HepG2 (cell line): ENCODE measurements around the gene CDA. TPM values are rescaled to one million over a fixed set of nuclear protein-coding genes. Genes with fewer than 3 reads are reported as not detected.

ENCODE experiments used
- ATAC-seq: fragments of 200-7000 bp; cut with Tn5 transposase; 3 replicates; pipeline ENCODE4 v1.9.1; 2020; ENCODE audit warnings: mild to moderate bottlenecking, moderate library complexity
- BruUV-seq: library from RNA; stranded (reverse); fragments of 400-500 nt; replicated peaks from 2 replicates; lab custom pipeline; 2021; lab: Mats Ljungman, UMichigan
- CTCF ChIA-PET: fragments of 300-600 bp; formaldehyde crosslinking; extraction: SDS; loops from one replicate; lab custom pipeline; 2021; ENCODE audit warnings: low total read pairs, inconsistent platforms, low intra/inter-chr PET ratio; lab: Yijun Ruan, JAX
- POLR2A ChIA-PET: fragments of 350-600 bp; sonication (Branson Sonifier 250); formaldehyde crosslinking; loops from one replicate; lab custom pipeline; 2020; ENCODE audit warnings: antibody characterized with exemption, inconsistent platforms; lab: Yijun Ruan, JAX
- DNase-seq: peaks from one replicate; pipeline ENCODE4 v3.0.0-alpha.2; 2015; ENCODE audit warnings: low spot score
- FAIRE-seq: peaks from 3 replicates; lab custom pipeline; 2011; peaks lifted over from hg19 to GRCh38; lab: Jason Lieb, UNC
- H2AFZ ChIP-seq: one replicate; pipeline ENCODE4 v1.6.1; 2011; ENCODE audit warnings: low read length, inconsistent platforms
- H3K27ac ChIP-seq: fragments of 300-600 bp; 3 replicates; pipeline ENCODE4 v1.8.0; 2011; ENCODE audit warnings: mixed run types, mild to moderate bottlenecking, mixed read lengths, low read length, inconsistent platforms; ENCODE audit not compliant: insufficient read depth; ENCODE audit errors: extremely low read length
- H3K27me3 ChIP-seq, 2 experiments: fragments of 200-600 bp in 1 of 2; 2 replicates in 1 of 2; 3 replicates in 1 of 2; pipeline versions ENCODE4 v1.6.0 to v1.8.0; 2011; ENCODE audit warnings: low read length in 2 of 2, mild to moderate bottlenecking in 2 of 2, moderate library complexity in 2 of 2, inconsistent platforms in 1 of 2; ENCODE audit not compliant: insufficient read depth in 2 of 2, control insufficient read depth in 1 of 2
- H3K36me3 ChIP-seq, 2 experiments: fragments of 200-600 bp in 1 of 2; replicated peaks in 1 of 2; 2 replicates in 1 of 2; 3 replicates in 1 of 2; pipeline versions ENCODE4 v1.5.1 to v1.8.0; 2011; ENCODE audit warnings: low read length in 2 of 2, inconsistent platforms in 1 of 2; ENCODE audit not compliant: insufficient read depth in 2 of 2, control insufficient read depth in 1 of 2
- H3K4me1 ChIP-seq: 2 replicates; pipeline ENCODE4 v1.5.1; 2012; ENCODE audit warnings: low read length, inconsistent platforms; ENCODE audit not compliant: insufficient read depth
- H3K4me2 ChIP-seq: 2 replicates; pipeline ENCODE4 v1.6.0; 2011; ENCODE audit warnings: low read depth, low read length, inconsistent platforms
- H3K4me3 ChIP-seq, 3 experiments: fragments of 200-600 bp in 1 of 3; sonication (generic), shearing (Covaris generic) in 1 of 3; replicated peaks in 1 of 3; 2 replicates each; pipeline ENCODE4 v1.5.1; 2011 to 2016; ENCODE audit warnings: low read length in 3 of 3, inconsistent platforms in 2 of 3, low read depth in 2 of 3, mild to moderate bottlenecking in 2 of 3, control low read depth in 1 of 3, mixed read lengths in 1 of 3; ENCODE audit not compliant: insufficient read depth in 1 of 3
- H3K79me2 ChIP-seq: one replicate; pipeline ENCODE4 v1.6.1; 2011; ENCODE audit warnings: low read length, inconsistent platforms; ENCODE audit not compliant: insufficient read depth
- H3K9ac ChIP-seq: 2 replicates; pipeline ENCODE4 v1.6.0; 2011; ENCODE audit warnings: mild to moderate bottlenecking, low read depth, low read length, inconsistent platforms; ENCODE audit not compliant: insufficient read depth
- H3K9me3 ChIP-seq: 2 replicates; pipeline ENCODE4 v1.5.1; 2012; ENCODE audit warnings: mild to moderate bottlenecking, low read length
- H4K20me1 ChIP-seq: 2 replicates; pipeline ENCODE4 v1.6.0; 2011; ENCODE audit warnings: inconsistent platforms, mild to moderate bottlenecking, low read length, moderate library complexity; ENCODE audit not compliant: insufficient read depth
- BRD4 ChIP-seq: sonication (generic); formaldehyde crosslinking; IDR thresholded peaks from 2 replicates; pipeline ENCODE4 v1.4.0; 2020; ENCODE audit warnings: missing genetic modification reagents
- HOXA5 ChIP-seq: sonication (generic); formaldehyde crosslinking; IDR thresholded peaks from 2 replicates; pipeline ENCODE4 v1.4.0; 2020; ENCODE audit warnings: missing genetic modification reagents
- JARID2 ChIP-seq: sonication (generic); formaldehyde crosslinking; IDR thresholded peaks from 2 replicates; pipeline ENCODE4 v1.8.1; 2023; ENCODE audit warnings: missing genetic modification reagents, inconsistent platforms; ENCODE audit not compliant: insufficient replicate concordance
- KLF6 ChIP-seq: IDR thresholded peaks from 2 replicates; pipeline ENCODE4 v1.8.0; 2016; ENCODE audit warnings: missing biosample characterization, missing genetic modification reagents
- KMT2A ChIP-seq: sonication (generic); formaldehyde crosslinking; IDR thresholded peaks from 2 replicates; pipeline ENCODE4 v1.4.0; 2020; ENCODE audit warnings: missing genetic modification reagents
- NBN ChIP-seq: fragments of 450-650 bp; conservative IDR thresholded peaks from 2 replicates; pipeline ENCODE4 v1.6.1; 2017
- NCOR1 ChIP-seq: fragments of 200-600 bp; sonication (generic); IDR thresholded peaks from 2 replicates; pipeline ENCODE4 v1.7.0; 2017; ENCODE audit warnings: antibody characterized with exemption, low read length, borderline replicate concordance
- NR3C1 ChIP-seq: sonication (generic); formaldehyde crosslinking; IDR thresholded peaks from 2 replicates; pipeline ENCODE4 v1.4.0; 2020; ENCODE audit warnings: missing genetic modification reagents
- PHF5A ChIP-seq: IDR thresholded peaks from one replicate; pipeline ENCODE4 v1.6.1; 2018; ENCODE audit warnings: low read depth, missing genetic modification reagents; ENCODE audit not compliant: unreplicated experiment
- POLR2AphosphoS2 ChIP-seq: IDR thresholded peaks from 2 replicates; pipeline ENCODE4 v1.6.1; 2011; ENCODE audit warnings: low read depth, low read length, improper control_type of control experiment
- SIX4 ChIP-seq: sonication (generic); formaldehyde crosslinking; IDR thresholded peaks from 2 replicates; pipeline ENCODE4 v1.4.0; 2020; ENCODE audit warnings: missing genetic modification reagents
- SRY ChIP-seq: sonication (generic); formaldehyde crosslinking; IDR thresholded peaks from 2 replicates; pipeline ENCODE4 v1.8.0; 2022; ENCODE audit warnings: mild to moderate bottlenecking, missing genetic modification reagents
- STAG1 ChIP-seq: sonication (generic); formaldehyde crosslinking; IDR thresholded peaks from 2 replicates; pipeline ENCODE4 v1.4.0; 2020; ENCODE audit warnings: missing genetic modification reagents
- XRCC5 ChIP-seq: fragments of 200-400 bp; formaldehyde crosslinking; optimal IDR thresholded peaks from 2 replicates; pipeline ENCODE3; 2017; ENCODE audit warnings: mild to moderate bottlenecking, low read length
- ZMYM2 ChIP-seq: sonication (generic); formaldehyde crosslinking; IDR thresholded peaks from 2 replicates; pipeline ENCODE4 v1.8.0; 2022; ENCODE audit warnings: mild to moderate bottlenecking, missing genetic modification reagents
- ZNF143 ChIP-seq: sonication (generic); formaldehyde crosslinking; IDR thresholded peaks from 2 replicates; pipeline ENCODE4 v1.4.0; 2020; ENCODE audit warnings: missing genetic modification reagents
- ZNF180 ChIP-seq: sonication (generic); formaldehyde crosslinking; IDR thresholded peaks from 2 replicates; pipeline ENCODE4 v1.4.0; 2020; ENCODE audit warnings: low read depth, missing genetic modification reagents, borderline replicate concordance
- ZNF264 ChIP-seq: sonication (generic); formaldehyde crosslinking; IDR thresholded peaks from 2 replicates; pipeline ENCODE4 v1.4.0; 2020; ENCODE audit warnings: missing genetic modification reagents
- ZNF549 ChIP-seq: sonication (generic); formaldehyde crosslinking; IDR thresholded peaks from 2 replicates; pipeline ENCODE4 v1.5.0; 2020; ENCODE audit warnings: missing genetic modification reagents
- ZNF605 ChIP-seq: sonication (generic); formaldehyde crosslinking; IDR thresholded peaks from 2 replicates; pipeline ENCODE4 v1.8.0; 2022; ENCODE audit warnings: mild to moderate bottlenecking, missing genetic modification reagents
- WGBS: methylation state at CpG from one replicate; pipeline ENCODE4 v1.1.6; 2017; ENCODE audit warnings: low lambda C conversion rate; 5-methylcytosine and 5-hydroxymethylcytosine counted together
- in situ Hi-C: cut with HindIII; loops from 2 replicates; pipeline ENCODE4 v1.10.0; 2017; ENCODE audit warnings: low pct_unique_long_range_greater_than_20kb; ENCODE audit not compliant: extremely low pct_ligation_motif_present
- intact Hi-C: fragments of 100-400 bp; cut with micrococcal nuclease; formaldehyde crosslinking; loops from one replicate; pipeline ENCODE4 v1.10.0; 2022; ENCODE audit not compliant: unreplicated experiment
- polyA plus RNA-seq, 8 experiments: library from polyadenylated mRNA; depleted of rRNA in 3 of 8; stranded (reverse) in 7 of 8; unstranded in 1 of 8; fragments of >200 nt; fragmentation: Illumina TruSeq in 4 of 8; extraction: Trizol in 4 of 8; gene quantifications; 2 replicates each; pipeline versions ENCODE4 v1.2.1 to v1.2.3, GENCODE V29; 2011 to 2016; ENCODE audit warnings: low read depth in 4 of 8, missing spikeins in 1 of 8, mixed read lengths in 1 of 8; ENCODE audit not compliant: insufficient read depth in 1 of 8
- total RNA-seq, 5 experiments: library from RNA; depleted of rRNA; stranded (reverse); fragments of >200 nt; fragmentation: Illumina TruSeq; extraction: Trizol; gene quantifications; 2 replicates each; pipeline ENCODE4 v1.2.3, GENCODE V29; 2016; ENCODE audit warnings: low read depth in 1 of 5
- TF ChIP-seq, protein P1 (sequence below): sonication (generic); formaldehyde crosslinking; IDR thresholded peaks from 2 replicates; pipeline ENCODE4 v1.4.0; 2020; ENCODE audit warnings: mild to moderate bottlenecking, missing genetic modification reagents
- TF ChIP-seq, protein P2 (sequence below): IDR thresholded peaks from 2 replicates; pipeline ENCODE4 v1.6.1; 2012; ENCODE audit warnings: inconsistent platforms

The CDA gene
- total and polyA plus RNA-seq, 2 of the 13 experiments (the other 11 are each of a cell fraction or from before 2014, with no cell fraction given): 0.66 to 2.1 TPM

DNA sequence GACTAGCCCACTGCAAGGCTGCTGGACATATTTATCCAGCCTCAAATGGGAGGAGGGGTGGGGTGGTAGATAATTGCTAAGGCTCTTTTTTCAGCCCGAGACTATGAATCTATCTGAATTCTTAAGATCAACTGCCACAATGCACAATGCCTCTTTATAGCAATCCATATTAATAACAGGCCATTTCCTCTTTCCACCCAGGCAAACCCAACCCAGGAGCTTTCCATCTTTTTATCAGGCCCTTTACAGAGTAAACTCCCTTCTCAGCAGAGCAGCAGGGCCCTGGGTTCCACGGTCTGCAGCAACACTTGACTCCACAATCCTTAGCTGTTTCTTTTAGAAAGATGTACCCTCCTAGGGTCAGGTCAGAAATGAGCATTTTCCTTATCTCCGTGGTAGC is 71.5 kb downstream of the CDA start:
- Histone ChIP-seq H4K20me1 (no peaks in the 10 kb centered on the region), H3K4me2 (peak overlapping the region; percentile 65), H3K9me3 (no peaks in the 10 kb centered on the region), H3K27me3 (no peaks in the 10 kb centered on the region; a peak in 1 of 5 replicates), H3K9ac (peak overlapping the region; percentile 85), H2AFZ (no peak overlapping the region), H3K27ac (peak overlapping the region; percentile 39), H3K79me2 (peaks cover 48% of the 10 kb centered on the region), H3K4me3 (peak overlapping the region; percentile 76 to 98 (median 89)), H3K36me3 (peaks cover 23 to 36% of the 10 kb centered on the region in 2 experiments), H3K4me1 (peaks cover 47% of the 10 kb centered on the region)
- ATAC-seq (no peak), FAIRE-seq (no peak), DNase-seq (no peak)
- POLR2A ChIA-PET: interaction anchor here (1.2 to 2.9 kb wide), 3 partner anchors 27 to 128 kb away, joined by 3 to 24 read pairs (median 4); partner anchors contain the start of gene PINK1
- BruUV-seq: no TSS peak
- in situ Hi-C loops: no loop called here
- TF ChIP-seq ZNF605 (CRISPR knock-in tag) (no peak), JARID2 (CRISPR knock-in tag) (no peak), ZMYM2 (CRISPR knock-in tag) (no peak), HOXA5 (CRISPR knock-in tag) (0 out of 2 replicates have a peak, but pooled peaks have one; percentile 4), PHF5A (CRISPR knock-in tag) (no peak)
- intact Hi-C loops: no loop called here
- CTCF ChIA-PET: no interaction called here
- WGBS: 0% methylated on average over 3 of the region's 3 CpGs

DNA sequence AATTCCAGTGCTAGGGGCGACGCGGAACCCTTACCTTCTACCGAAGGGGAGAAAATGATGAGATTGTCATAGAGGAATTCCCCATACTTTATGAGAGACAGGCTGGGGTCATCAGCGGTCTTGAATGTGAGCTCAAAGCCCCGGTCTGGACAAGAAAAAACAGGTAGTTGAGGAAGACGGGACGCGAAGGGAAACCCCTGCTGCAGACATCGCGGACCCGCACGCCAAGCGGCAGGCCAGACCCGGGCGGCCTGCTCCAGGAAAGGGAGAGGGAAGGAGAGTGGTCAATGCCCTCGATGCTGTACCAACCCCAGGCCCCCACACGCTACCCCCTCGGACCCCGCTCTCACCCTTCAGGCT is 71.9 kb downstream of the CDA start:
- intact Hi-C loops: no loop called here
- ChIA-PET CTCF (no interaction called here), POLR2A (interaction anchor here (0.6 to 2.9 kb wide), 13 partner anchors 9 to 1392 kb away, joined by 3 to 24 read pairs (median 4); partner anchors contain the start of genes CDC42, FAM43B, HP1BP3 and PINK1)
- H3K9me3 ChIP-seq: no peaks in the 10 kb centered on the region
- H3K4me2 ChIP-seq: peak overlapping the region; percentile 65
- no peaks in the 10 kb centered on the region; a peak in 1 of 5 replicates for H3K27me3 ChIP-seq
- in situ Hi-C loops: no loop called here
- H3K79me2 ChIP-seq: peaks cover 48% of the 10 kb centered on the region
- H3K4me3 ChIP-seq: peak overlapping the region; percentile 76 to 98 (median 89)
- WGBS: 0% methylated on average over 16 of the region's 20 CpGs
- no peaks in the 10 kb centered on the region for H4K20me1 ChIP-seq
- no peak for DNase-seq
- peak overlapping the region; percentile 39 for H3K27ac ChIP-seq
- H2AFZ ChIP-seq: no peak overlapping the region
- no peak for ATAC-seq
- TSS peak; percentile 66 for BruUV-seq
- no peak for FAIRE-seq
- peak overlapping the region; percentile 85 for H3K9ac ChIP-seq
- peaks cover 18 to 31% of the 10 kb centered on the region in 2 experiments for H3K36me3 ChIP-seq
- peaks cover 47% of the 10 kb centered on the region for H3K4me1 ChIP-seq
- TF ChIP-seq ZNF143 (CRISPR knock-in tag) (peak; percentile 28; the same call in 1 of the 2 replicates), SRY (CRISPR knock-in tag) (peak; percentile 52; the same call in 1 of the 2 replicates), STAG1 (no peak), BRD4 (CRISPR knock-in tag) (no peak), NCOR1 (no peak), KLF6 (CRISPR knock-in tag) (0 out of 2 replicates have a peak, but pooled peaks have one; percentile 7), SIX4 (CRISPR knock-in tag) (no peak), XRCC5 (no peak), ZNF264 (CRISPR knock-in tag) (no peak), ZNF549 (CRISPR knock-in tag) (no peak), KMT2A (no peak), ZNF180 (CRISPR knock-in tag) (no peak), NBN (no peak), POLR2AphosphoS2 (no peak), NR3C1 (CRISPR knock-in tag) (no peak)
- TF ChIP-seq, protein P1, sequence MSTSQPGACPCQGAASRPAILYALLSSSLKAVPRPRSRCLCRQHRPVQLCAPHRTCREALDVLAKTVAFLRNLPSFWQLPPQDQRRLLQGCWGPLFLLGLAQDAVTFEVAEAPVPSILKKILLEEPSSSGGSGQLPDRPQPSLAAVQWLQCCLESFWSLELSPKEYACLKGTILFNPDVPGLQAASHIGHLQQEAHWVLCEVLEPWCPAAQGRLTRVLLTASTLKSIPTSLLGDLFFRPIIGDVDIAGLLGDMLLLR (CRISPR knock-in tag): 0 out of 2 replicates have a peak, but pooled peaks have one; percentile 14
- TF ChIP-seq, protein P2, sequence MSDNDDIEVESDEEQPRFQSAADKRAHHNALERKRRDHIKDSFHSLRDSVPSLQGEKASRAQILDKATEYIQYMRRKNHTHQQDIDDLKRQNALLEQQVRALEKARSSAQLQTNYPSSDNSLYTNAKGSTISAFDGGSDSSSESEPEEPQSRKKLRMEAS: no peak
